ENCODE results near the gene RIC8A. TPM values are rescaled to one million over a fixed set of nuclear protein-coding genes. Genes with fewer than 3 reads are reported as not detected.
"Not testable (repeated sequence)": the region's sequence is repeated elsewhere in the genome, so short reads cannot be mapped to it uniquely, and the experiment has no call there.

Gene RIC8A
- polyA plus RNA-seq, 1 of the 3 experiments (the other 2 are of a cell fraction) = 115 TPM

GRCh38 chr11:191490-192478 lies 15.7 kb upstream of the RIC8A start:
- H3K4me3 ChIP-seq (ENCODE audit: low read depth in 2 of 2, low read length in 1 of 2); H3K9me2 ChIP-seq; H3F3A ChIP-seq (replicated peaks; ENCODE audit: insufficient read depth); POLR2A ChIA-PET; H4K20me1 ChIP-seq (ENCODE audit: insufficient read depth); H3K36me3 ChIP-seq (replicated peaks in 1 of 2; ENCODE audit: control insufficient read depth in 1 of 2, insufficient read depth in 2 of 2, low read length in 1 of 2); H3K9me3 ChIP-seq; H2AFZ ChIP-seq (ENCODE audit: low read depth); H3K27ac ChIP-seq (ENCODE audit: low read depth in 2 of 2, low read length in 1 of 2); H3K4me2 ChIP-seq; H3K9ac ChIP-seq; H3K27me3 ChIP-seq (ENCODE audit: insufficient read depth); DNase-seq; H3K4me1 ChIP-seq (ENCODE audit: control insufficient read depth in 1 of 2, insufficient read depth in 2 of 2, low read depth in 1 of 2, low read length in 1 of 2); H3K79me2 ChIP-seq (ENCODE audit: insufficient read depth); CTCF ChIA-PET: not testable (repeated sequence)
- peak; percentile 19; the same call in 1 of the 2 replicates for TF ChIP-seq RAD21 (IDR thresholded peaks at IDR 0.05; ENCODE audit: low read length)
- 0 out of 2 replicates have a peak, but pooled peaks have one; percentile 6 for TF ChIP-seq SMC3 (IDR thresholded peaks at IDR 0.05; ENCODE audit: low read depth, low read length)
- TF ChIP-seq CTCF (IDR thresholded peaks at IDR 0.05) = peak; percentile 57
- 71% methylated on average over 4 of the region's 8 CpGs for WGBS (ENCODE audit: low lambda C conversion rate)

GRCh38 chr11:192674-193128 lies 14.8 kb upstream of the RIC8A start, which contains the start of gene SCGB1C1:
TSS of gene SCGB1C1 (plus strand) at chr11:193078. CDS start at chr11:193100, 22 bp downstream.
- H3K4me1 ChIP-seq (ENCODE audit: control insufficient read depth in 1 of 2, insufficient read depth in 2 of 2, low read depth in 1 of 2, low read length in 1 of 2); H3K4me3 ChIP-seq (ENCODE audit: low read depth in 2 of 2, low read length in 1 of 2); H3K4me2 ChIP-seq; H3K9me2 ChIP-seq; H2AFZ ChIP-seq (ENCODE audit: low read depth); POLR2A ChIA-PET; H3K27me3 ChIP-seq (ENCODE audit: insufficient read depth); H3K79me2 ChIP-seq (ENCODE audit: insufficient read depth); H4K20me1 ChIP-seq (ENCODE audit: insufficient read depth); H3K9ac ChIP-seq; H3K27ac ChIP-seq (ENCODE audit: low read depth in 2 of 2, low read length in 1 of 2); CTCF ChIA-PET; H3K36me3 ChIP-seq (replicated peaks in 1 of 2; ENCODE audit: control insufficient read depth in 1 of 2, insufficient read depth in 2 of 2, low read length in 1 of 2); DNase-seq; H3K9me3 ChIP-seq; H3F3A ChIP-seq (replicated peaks; ENCODE audit: insufficient read depth): not testable (repeated sequence)
- WGBS (ENCODE audit: low lambda C conversion rate) = 66% methylated on average over 4 of the region's 11 CpGs

- H3K9me2 ChIP-seq; H3K79me2 ChIP-seq (ENCODE audit: insufficient read depth); H3F3A ChIP-seq (replicated peaks; ENCODE audit: insufficient read depth); H3K27me3 ChIP-seq (ENCODE audit: insufficient read depth); H3K27ac ChIP-seq (ENCODE audit: low read depth in 2 of 2, low read length in 1 of 2); H2AFZ ChIP-seq (ENCODE audit: low read depth); H3K4me3 ChIP-seq (ENCODE audit: low read depth in 2 of 2, low read length in 1 of 2); H3K9ac ChIP-seq; H3K4me1 ChIP-seq (ENCODE audit: control insufficient read depth in 1 of 2, insufficient read depth in 2 of 2, low read depth in 1 of 2, low read length in 1 of 2); DNase-seq; CTCF ChIA-PET; H4K20me1 ChIP-seq (ENCODE audit: insufficient read depth); H3K4me2 ChIP-seq; H3K36me3 ChIP-seq (replicated peaks in 1 of 2; ENCODE audit: control insufficient read depth in 1 of 2, insufficient read depth in 2 of 2, low read length in 1 of 2); POLR2A ChIA-PET; H3K9me3 ChIP-seq: not testable (repeated sequence)
- 29% methylated on average over 4 of the region's 5 CpGs for WGBS (ENCODE audit: low lambda C conversion rate)
Observed at GRCh38 chr11:193481-193880, 14.0 kb upstream of the RIC8A start.
